H9 (cell line): ENCODE results near the gene PANX2. TPM values are rescaled to one million over a fixed set of nuclear protein-coding genes. Genes with fewer than 3 reads are reported as not detected.

Experiments used
- DNase-seq: peaks from one replicate; pipeline ENCODE4 v3.0.0-alpha.2; 2017
- H2AFZ ChIP-seq: one replicate; pipeline ENCODE4 v1.6.1; 2013; ENCODE audit warnings: mild to moderate bottlenecking, low read length, control low read depth, moderate library complexity
- H2AK5ac ChIP-seq: 2 replicates; pipeline ENCODE4 v1.6.1; 2013; ENCODE audit warnings: low read length, control low read depth, mixed read lengths; ENCODE audit not compliant: insufficient read length
- H2BK120ac ChIP-seq: one replicate; pipeline ENCODE4 v1.6.1; 2013; ENCODE audit warnings: low read depth, mild to moderate bottlenecking, low read length, control low read depth, inconsistent platforms; ENCODE audit not compliant: poor library complexity, severe bottlenecking
- H2BK12ac ChIP-seq: 2 replicates; pipeline ENCODE4 v1.6.1; 2013; ENCODE audit warnings: low read length, control low read depth, mixed read lengths, low read depth; ENCODE audit not compliant: insufficient read length
- H2BK15ac ChIP-seq: 2 replicates; pipeline ENCODE4 v1.6.1; 2013; ENCODE audit warnings: low read depth, low read length, control low read depth
- H2BK20ac ChIP-seq: one replicate; pipeline ENCODE4 v1.6.1; 2013; ENCODE audit warnings: low read depth, mild to moderate bottlenecking, low read length, control low read depth, inconsistent platforms; ENCODE audit not compliant: poor library complexity, severe bottlenecking
- H2BK5ac ChIP-seq: 2 replicates; pipeline ENCODE4 v1.6.1; 2013; ENCODE audit warnings: low read length, control low read depth, mixed read lengths; ENCODE audit not compliant: insufficient read length
- H3K14ac ChIP-seq: 2 replicates; pipeline ENCODE4 v1.6.1; 2013; ENCODE audit warnings: low read length, control low read depth; ENCODE audit not compliant: insufficient read depth
- H3K18ac ChIP-seq: 2 replicates; pipeline ENCODE4 v1.6.1; 2013; ENCODE audit warnings: low read depth, mild to moderate bottlenecking, mixed read lengths, low read length, control low read depth; ENCODE audit not compliant: insufficient read length
- H3K23ac ChIP-seq: 2 replicates; pipeline ENCODE4 v1.6.1; 2013; ENCODE audit warnings: low read length, control low read depth, mixed read lengths, low read depth; ENCODE audit not compliant: insufficient read length
- H3K23me2 ChIP-seq: 2 replicates; pipeline ENCODE4 v1.6.1; 2013; ENCODE audit warnings: low read depth, mild to moderate bottlenecking, mixed read lengths, low read length, control low read depth; ENCODE audit not compliant: insufficient read length, poor library complexity, severe bottlenecking
- H3K27ac ChIP-seq: 2 replicates; pipeline ENCODE4 v1.5.1; 2013; ENCODE audit warnings: low read length, control low read depth, mixed read lengths, low read depth; ENCODE audit not compliant: insufficient read length
- H3K27me3 ChIP-seq: 2 replicates; pipeline ENCODE4 v1.6.1; 2013; ENCODE audit warnings: low read length, control low read depth, inconsistent platforms; ENCODE audit not compliant: insufficient read depth
- H3K4ac ChIP-seq: 2 replicates; pipeline ENCODE4 v1.6.1; 2013; ENCODE audit warnings: low read depth, mild to moderate bottlenecking, control low read depth, inconsistent platforms, low read length, moderate library complexity
- H3K4me1 ChIP-seq: 2 replicates; pipeline ENCODE4 v1.6.1; 2013; ENCODE audit warnings: low read length, control low read depth, inconsistent platforms; ENCODE audit not compliant: insufficient read depth
- H3K4me2 ChIP-seq: 2 replicates; pipeline ENCODE4 v1.6.1; 2013; ENCODE audit warnings: low read length, control low read depth, mixed read lengths; ENCODE audit not compliant: insufficient read length, insufficient read depth
- H3K56ac ChIP-seq: 2 replicates; pipeline ENCODE4 v1.6.1; 2013; ENCODE audit warnings: low read depth, mild to moderate bottlenecking, mixed read lengths, low read length, control low read depth; ENCODE audit not compliant: insufficient read length
- H3K79me1 ChIP-seq: 2 replicates; pipeline ENCODE4 v1.6.1; 2013; ENCODE audit warnings: low read depth, mild to moderate bottlenecking, moderate library complexity, low read length, control low read depth, inconsistent platforms; ENCODE audit not compliant: insufficient read depth, poor library complexity, severe bottlenecking
- H3K79me2 ChIP-seq: 2 replicates; pipeline ENCODE4 v1.6.1; 2013; ENCODE audit warnings: low read length, control low read depth, inconsistent platforms; ENCODE audit not compliant: insufficient read depth
- H3K9ac ChIP-seq: 2 replicates; pipeline ENCODE4 v1.6.1; 2013; ENCODE audit warnings: low read length, control low read depth, mixed read lengths; ENCODE audit not compliant: insufficient read length; ENCODE audit errors: extremely low read depth
- H3K9me3 ChIP-seq: one replicate; pipeline ENCODE4 v1.6.1; 2013; ENCODE audit warnings: low read depth, low read length, inconsistent platforms; ENCODE audit not compliant: control insufficient read depth
- H3T11ph ChIP-seq: one replicate; pipeline ENCODE4 v1.6.1; 2013; ENCODE audit warnings: mild to moderate bottlenecking, low read length, control low read depth, inconsistent platforms
- H4K20me1 ChIP-seq: one replicate; pipeline ENCODE4 v1.6.1; 2013; ENCODE audit not compliant: control insufficient read depth, insufficient read length, insufficient read depth
- H4K5ac ChIP-seq: 2 replicates; pipeline ENCODE4 v1.6.1; 2013; ENCODE audit warnings: low read depth, mild to moderate bottlenecking, mixed read lengths, low read length, control low read depth; ENCODE audit not compliant: insufficient read length
- H4K8ac ChIP-seq: replicated peaks from 2 replicates; pipeline ENCODE4 v1.6.1; 2013; ENCODE audit warnings: low read length, control low read depth, mixed read lengths, low read depth; ENCODE audit not compliant: insufficient read length
- H4K91ac ChIP-seq: 2 replicates; pipeline ENCODE4 v1.6.1; 2013; ENCODE audit warnings: low read depth, mild to moderate bottlenecking, moderate library complexity, mixed read lengths, low read length, control low read depth; ENCODE audit not compliant: insufficient read length
- H3K27ac Mint-ChIP-seq, 3 experiments: 2 replicates in 2 of 3; 3 replicates in 1 of 3; pipeline ENCODE4 v1.8.0; 2020 to 2021; ENCODE audit warnings: mixed read lengths in 3 of 3, mild to moderate bottlenecking in 1 of 3, moderate library complexity in 1 of 3
- H3K27me3 Mint-ChIP-seq: 2 replicates; pipeline ENCODE4 v1.8.0; 2021; ENCODE audit warnings: low read depth, mild to moderate bottlenecking, moderate library complexity, mixed read lengths
- H3K36me3 Mint-ChIP-seq, 3 experiments: 2 replicates in 2 of 3; 3 replicates in 1 of 3; pipeline ENCODE4 v1.8.0; 2020 to 2021; ENCODE audit warnings: low read depth in 3 of 3, mixed read lengths in 3 of 3; ENCODE audit not compliant: insufficient read depth in 1 of 3
- H3K4me1 Mint-ChIP-seq, 2 experiments: 2 replicates each; pipeline ENCODE4 v1.8.0; 2020; ENCODE audit warnings: mixed read lengths in 2 of 2
- H3K4me3 Mint-ChIP-seq, 2 experiments: 2 replicates in 1 of 2; 3 replicates in 1 of 2; pipeline ENCODE4 v1.8.0; 2020 to 2021; ENCODE audit warnings: mild to moderate bottlenecking in 2 of 2, mixed read lengths in 2 of 2, moderate library complexity in 1 of 2
- H3K9me3 Mint-ChIP-seq, 2 experiments: 2 replicates in 1 of 2; 3 replicates in 1 of 2; pipeline ENCODE4 v1.8.0; 2020; ENCODE audit warnings: mild to moderate bottlenecking in 2 of 2, mixed read lengths in 2 of 2, moderate library complexity in 1 of 2
- WGBS: extraction: QIAGEN DNeasy Blood & Tissue Kit; methylation state at CpG from one replicate; pipeline ENCODE4 v1.1.7; 2013; ENCODE audit warnings: missing lambda C conversion rate, low lambda C conversion rate, mixed read lengths; ENCODE audit not compliant: insufficient read length; ENCODE audit errors: extremely low coverage; 5-methylcytosine and 5-hydroxymethylcytosine counted together
- total RNA-seq: library from RNA; stranded (reverse); gene quantifications from 2 replicates; pipeline ENCODE4 v1.2.1, GENCODE V29; 2021
- TF ChIP-seq, protein P1 (sequence below): fragments of 200-600 bp; sonication (generic); conservative IDR thresholded peaks from 3 replicates; pipeline ENCODE4 v1.8.0; 2021; ENCODE audit warnings: antibody characterized with exemption, mild to moderate bottlenecking

The PANX2 gene
- total RNA-seq, 1 experiment from 2014 or later = 8.0 TPM

DNA sequence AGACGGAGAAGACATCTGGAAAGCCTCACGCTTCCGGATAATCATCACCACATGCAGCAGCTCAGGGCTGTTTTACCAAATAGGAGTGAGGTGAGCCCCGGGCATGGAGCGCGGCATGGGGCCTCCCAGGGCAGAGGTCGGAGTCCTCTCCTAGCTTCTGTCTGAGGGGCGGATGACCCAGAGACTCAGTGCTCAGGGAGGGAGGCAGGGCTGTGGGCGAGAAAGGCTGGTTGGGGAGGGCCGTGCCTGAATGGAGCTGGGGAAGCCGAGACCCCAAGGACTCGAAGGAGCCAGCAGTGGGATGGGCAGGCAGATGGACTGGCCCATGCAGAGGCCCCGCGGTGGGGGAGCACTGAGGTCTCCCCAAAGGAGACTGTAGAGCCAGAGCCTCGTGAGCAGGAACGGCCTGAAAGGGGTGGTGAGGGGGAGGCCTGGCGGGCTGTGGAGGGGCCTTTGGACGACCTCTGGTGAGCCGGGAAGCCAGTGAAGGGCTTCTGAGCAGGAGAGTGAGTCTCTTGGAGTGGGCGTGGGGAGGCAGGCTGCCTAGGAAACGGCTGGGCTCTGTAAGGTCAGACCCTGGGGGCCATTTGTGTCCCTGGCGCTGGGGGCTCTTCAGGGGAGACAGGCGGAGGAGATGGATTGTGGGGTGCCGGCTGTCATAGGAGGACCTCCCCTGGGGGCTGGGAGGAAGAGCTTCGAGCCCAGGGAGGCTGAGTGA, 24.7 kb upstream of the PANX2 start:
- Histone ChIP-seq H2AK5ac (no peak overlapping the region), H3K4me2 (no peak overlapping the region), H3K9me3 (no peaks in the 10 kb centered on the region), H4K91ac (no peak overlapping the region), H3K27me3 (no peaks in the 10 kb centered on the region), H3K14ac (no peak overlapping the region), H3K23me2 (peaks cover 6% of the 10 kb centered on the region), H3K79me2 (no peaks in the 10 kb centered on the region), H3K9ac (no peak overlapping the region), H3K4me1 (no peaks in the 10 kb centered on the region), H2BK20ac (no peak overlapping the region), H2BK12ac (no peak overlapping the region), H3K56ac (no peak overlapping the region), H4K20me1 (no peaks in the 10 kb centered on the region), H3K23ac (no peak overlapping the region), H2BK15ac (no peak overlapping the region), H2BK5ac (no peak overlapping the region), H3K18ac (no peak overlapping the region), H3K27ac (no peak overlapping the region), H3K4ac (no peak overlapping the region), H2AFZ (no peak overlapping the region), H4K8ac (no peak overlapping the region), H2BK120ac (no peak overlapping the region), H4K5ac (no peak overlapping the region), H3K79me1 (no peaks in the 10 kb centered on the region), H3T11ph (no peak overlapping the region)
- H3K36me3 Mint-ChIP-seq = no peaks in the 10 kb centered on the region; a peak in 1 of 7 replicates
- TF ChIP-seq, protein P1, sequence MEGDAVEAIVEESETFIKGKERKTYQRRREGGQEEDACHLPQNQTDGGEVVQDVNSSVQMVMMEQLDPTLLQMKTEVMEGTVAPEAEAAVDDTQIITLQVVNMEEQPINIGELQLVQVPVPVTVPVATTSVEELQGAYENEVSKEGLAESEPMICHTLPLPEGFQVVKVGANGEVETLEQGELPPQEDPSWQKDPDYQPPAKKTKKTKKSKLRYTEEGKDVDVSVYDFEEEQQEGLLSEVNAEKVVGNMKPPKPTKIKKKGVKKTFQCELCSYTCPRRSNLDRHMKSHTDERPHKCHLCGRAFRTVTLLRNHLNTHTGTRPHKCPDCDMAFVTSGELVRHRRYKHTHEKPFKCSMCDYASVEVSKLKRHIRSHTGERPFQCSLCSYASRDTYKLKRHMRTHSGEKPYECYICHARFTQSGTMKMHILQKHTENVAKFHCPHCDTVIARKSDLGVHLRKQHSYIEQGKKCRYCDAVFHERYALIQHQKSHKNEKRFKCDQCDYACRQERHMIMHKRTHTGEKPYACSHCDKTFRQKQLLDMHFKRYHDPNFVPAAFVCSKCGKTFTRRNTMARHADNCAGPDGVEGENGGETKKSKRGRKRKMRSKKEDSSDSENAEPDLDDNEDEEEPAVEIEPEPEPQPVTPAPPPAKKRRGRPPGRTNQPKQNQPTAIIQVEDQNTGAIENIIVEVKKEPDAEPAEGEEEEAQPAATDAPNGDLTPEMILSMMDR = no peak
- H3K4me1 Mint-ChIP-seq = peaks cover 2 to 7% of the 10 kb centered on the region in 2 experiments
- no peak overlapping the region; a peak in 1 of 5 replicates for H3K4me3 Mint-ChIP-seq
- no peaks in the 10 kb centered on the region; a peak in 1 of 5 replicates for H3K9me3 Mint-ChIP-seq
- WGBS = no CpG with 5 or more reads among the region's 25 CpGs
- peaks cover 28% of the 10 kb centered on the region for H3K27me3 Mint-ChIP-seq
- peak overlapping the region in 1 of 3 experiments; percentile 35; a peak in 1 of 7 replicates for H3K27ac Mint-ChIP-seq
- DNase-seq = no peak
